ENCODE measurements around the gene CTSD.

GRCh38 chr11:1805525-1805924 lies 41.8 kb upstream of the CTSD start:
- TF ChIP-seq CTCF (IDR thresholded peaks at IDR 0.05) (no peak), GTF2I (CRISPR knock-in tag; conservative IDR thresholded peaks at IDR 0.05) (no peak), ATF1 (CRISPR knock-in tag; IDR thresholded peaks at IDR 0.05) (no peak), PREB (CRISPR knock-in tag; IDR thresholded peaks at IDR 0.05; ENCODE audit: borderline replicate concordance) (no peak), ZNF416 (CRISPR knock-in tag; IDR thresholded peaks at IDR 0.05) (no peak), ZNF138 (CRISPR knock-in tag; conservative IDR thresholded peaks at IDR 0.05) (no peak), ZBTB21 (CRISPR knock-in tag; IDR thresholded peaks at IDR 0.05; ENCODE audit: borderline replicate concordance) (no peak), SP1 (CRISPR knock-in tag; conservative IDR thresholded peaks at IDR 0.05) (no peak)
